Renal cortex interstitium (tissue), 11 donors: Measurements from ENCODE around the gene PINK1. TPM values are rescaled to one million over a fixed set of nuclear protein-coding genes. Genes with fewer than 3 reads are reported as not detected.
"Not testable (repeated sequence)": the region's sequence is repeated elsewhere in the genome, so short reads cannot be mapped to it uniquely, and the experiment has no call there.

Source experiments
- DNase-seq, 11 donors: peaks; one replicate each; pipeline ENCODE4 v3.0.0-alpha.2; 2013; ENCODE audit warnings: low read depth in 9 of 11, low spot score in 4 of 11; ENCODE audit errors: extremely low read depth in 1 of 11
- polyA plus RNA-seq, 3 donors: library from polyadenylated mRNA; unstranded; fragments of 120-200 nt; gene quantifications; one replicate each; pipeline ENCODE4 v1.2.1, GENCODE V29; 2013; ENCODE audit not compliant: insufficient read length in 3 of 3

Gene PINK1
- polyA plus RNA-seq, 3 donors, result 63.7 to 79.6 (median 69.3) TPM

DNA sequence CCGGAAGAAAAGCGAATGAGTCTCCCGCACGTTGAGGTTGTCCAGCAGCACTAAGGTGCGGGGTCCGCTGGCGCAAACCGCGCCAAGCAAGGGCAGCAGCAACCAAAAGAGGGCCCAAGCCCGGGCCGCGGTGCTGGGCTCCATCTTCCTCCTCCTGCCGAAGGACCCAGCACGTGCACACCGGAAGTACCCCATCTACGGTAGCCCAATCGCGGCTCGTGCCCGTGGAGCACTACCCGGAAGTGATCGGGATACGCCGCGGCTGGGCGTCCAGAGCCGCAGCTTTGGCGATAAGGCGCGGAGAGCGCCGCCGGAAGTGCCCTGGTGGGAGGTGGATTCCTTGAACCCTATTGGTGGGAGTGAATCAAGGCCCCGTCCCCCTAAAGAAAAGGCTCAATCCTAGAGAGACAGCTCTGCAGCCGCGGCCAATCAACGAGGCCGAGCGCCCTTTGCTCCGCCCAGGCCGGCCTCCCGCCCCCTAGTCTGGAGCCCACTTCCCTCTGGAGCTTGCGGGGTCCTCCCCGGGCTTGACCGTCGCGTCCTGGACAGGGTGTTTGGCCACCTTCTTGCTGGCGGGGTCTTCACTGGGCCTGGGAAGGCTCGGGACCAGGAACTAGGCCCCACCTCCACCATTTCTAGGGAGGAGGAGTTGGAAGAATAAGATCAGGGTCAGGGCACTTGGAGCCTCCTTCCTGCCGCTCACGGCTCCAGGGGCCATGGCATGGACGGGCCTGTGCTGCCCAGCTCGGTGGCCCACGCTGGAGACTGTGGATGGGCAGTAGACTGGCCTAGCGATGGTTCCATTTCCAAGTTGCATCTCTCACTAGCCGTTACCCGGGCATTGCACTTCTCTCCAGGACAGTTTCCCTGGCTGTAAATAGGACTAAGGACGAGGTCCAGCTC is 28.2 kb downstream of the PINK1 start, which contains the start of gene DDOST:
Gene DDOST, minus strand, starts transcription at position 163 of the 903 bp plus-strand sequence. Its CDS starts 19 bp downstream, at position 144.
- peak; percentile 91 to 98 (median 95) for DNase-seq

DNA sequence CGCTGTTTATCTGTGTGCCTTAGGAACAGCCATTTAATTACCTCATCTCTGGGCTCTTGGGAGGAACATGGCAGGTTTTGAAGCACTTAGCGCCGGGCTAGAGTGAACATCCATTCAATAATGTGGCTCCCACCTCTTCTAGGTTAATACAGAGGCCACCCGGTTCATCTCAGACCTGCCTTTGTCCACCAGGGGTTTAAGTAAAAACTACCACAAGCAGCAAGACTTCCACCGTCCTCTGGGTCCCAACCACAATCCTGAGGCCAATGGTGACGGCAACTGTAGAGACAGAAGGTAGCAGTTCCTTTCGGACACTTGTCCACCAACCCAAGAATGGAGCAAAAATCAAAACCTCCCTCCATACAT is 28.8 kb downstream of the PINK1 start:
- no peak for DNase-seq

DNA sequence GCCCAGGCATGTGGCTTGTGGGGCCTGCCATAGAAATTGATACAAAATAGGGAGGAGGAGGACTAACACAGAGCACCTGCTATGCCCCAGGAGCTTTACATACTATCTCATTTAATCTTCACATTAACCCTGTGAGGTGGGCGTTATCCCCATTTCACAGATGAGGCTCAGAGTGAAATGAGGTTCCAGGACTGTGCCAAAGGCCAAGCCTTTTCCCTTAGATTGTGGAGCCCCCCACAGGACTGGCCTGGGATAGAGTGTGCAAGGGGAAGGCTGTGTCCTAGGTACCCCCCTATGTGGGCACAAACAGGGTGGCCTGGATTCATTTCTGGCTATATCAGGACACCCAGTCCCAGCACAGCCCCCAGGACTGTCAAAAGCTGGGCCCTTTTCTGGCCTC is 30.1 kb downstream of the PINK1 start:
- DNase-seq, result no peak

DNA sequence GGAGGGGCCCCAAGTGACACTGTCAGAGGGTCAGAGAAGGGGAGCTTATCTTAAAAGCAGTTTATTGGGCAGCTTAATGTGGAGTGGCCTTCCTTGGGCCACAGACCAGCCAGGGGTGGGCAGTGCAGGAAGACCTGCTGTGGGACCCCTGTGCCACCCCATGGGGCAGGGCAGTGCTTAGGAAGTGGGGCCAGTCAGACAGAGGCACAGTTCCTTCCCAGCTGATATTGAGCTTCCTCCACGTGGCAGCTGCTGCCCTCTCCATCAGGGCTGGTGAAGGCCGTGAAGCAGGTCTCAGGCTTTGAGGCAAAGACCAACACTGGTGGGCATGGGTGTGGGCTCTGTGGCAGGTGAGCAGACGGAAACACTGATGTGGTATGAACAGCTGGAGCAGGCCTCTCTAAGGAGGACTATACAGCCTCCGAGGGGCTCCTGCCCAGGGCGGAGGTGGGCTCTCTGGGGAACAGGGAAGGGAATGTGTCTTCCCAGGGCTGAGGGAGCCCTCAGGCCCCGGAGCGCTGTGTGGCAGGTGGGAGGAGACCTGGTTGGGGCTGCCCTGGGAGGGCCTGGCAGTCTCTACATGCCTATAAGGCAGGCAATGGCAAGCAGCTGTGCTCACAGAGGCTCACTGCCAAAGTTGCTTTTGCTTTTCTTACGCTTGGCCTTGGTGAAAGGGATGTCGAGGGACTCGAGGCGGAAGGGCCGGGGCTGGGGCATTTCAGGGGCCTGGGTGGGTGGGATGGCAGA is 30.9 kb downstream of the PINK1 start:
- DNase-seq, result no peak

DNA sequence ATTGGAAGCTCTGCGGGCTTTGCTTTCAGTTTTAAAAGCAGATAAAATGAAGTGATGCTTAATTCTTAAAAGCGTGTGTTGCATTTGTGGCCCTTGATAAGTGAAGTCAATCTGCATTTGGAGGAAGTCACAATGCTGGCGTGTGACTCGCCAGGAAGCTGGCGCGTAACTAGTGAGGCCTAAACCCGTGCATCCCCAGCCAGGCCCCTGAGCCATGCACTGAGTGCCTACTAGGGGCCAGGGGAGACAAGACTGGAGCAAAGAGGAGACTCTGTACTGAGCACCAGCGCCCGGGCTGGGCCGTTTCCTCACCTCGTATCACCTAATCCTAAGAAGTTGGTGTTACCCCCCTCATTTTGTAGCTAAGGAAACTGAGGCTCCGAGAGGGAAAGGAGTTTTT is 32.5 kb downstream of the PINK1 start:
- DNase-seq, result no peak

DNA sequence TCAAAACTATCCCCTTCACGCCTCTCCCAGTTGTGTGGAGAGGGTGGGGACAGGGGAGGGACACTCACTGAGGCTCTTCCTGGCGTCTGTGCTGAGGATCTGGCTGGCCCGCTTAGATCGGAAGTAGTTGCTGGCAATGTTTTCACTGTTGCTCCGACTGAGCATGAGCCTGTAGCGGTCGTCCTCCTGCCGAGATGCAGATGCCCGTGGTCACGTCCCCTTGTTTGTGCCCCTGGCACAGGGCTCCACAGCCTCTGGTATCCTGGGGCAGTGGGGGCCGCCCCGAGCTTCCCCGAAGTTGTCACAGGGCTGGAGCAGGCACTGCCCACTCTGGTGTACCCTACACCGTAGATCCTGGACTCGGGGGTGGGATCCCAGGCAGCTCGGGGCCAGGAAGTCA is 32.9 kb downstream of the PINK1 start:
- DNase-seq, result no peak

DNA sequence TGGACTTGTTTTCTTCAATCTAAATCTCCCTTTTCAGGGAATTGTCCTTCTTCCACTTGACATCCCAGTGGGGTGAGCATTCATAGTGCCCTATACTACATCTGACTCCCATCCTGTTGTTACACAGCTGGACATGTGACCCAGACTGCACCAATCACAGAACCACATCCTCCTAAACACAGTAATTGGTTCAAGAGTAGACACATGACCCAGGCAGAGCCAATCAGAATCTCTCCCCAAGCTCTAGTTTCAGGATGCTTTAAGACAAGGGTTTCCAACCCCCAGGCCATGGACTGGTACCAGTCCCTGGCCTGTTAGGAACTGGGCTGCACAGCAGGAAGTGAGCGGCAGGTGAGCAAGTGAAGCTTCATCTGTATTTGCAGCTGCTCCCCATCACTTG is 33.5 kb downstream of the PINK1 start:
- no peak for DNase-seq

DNA sequence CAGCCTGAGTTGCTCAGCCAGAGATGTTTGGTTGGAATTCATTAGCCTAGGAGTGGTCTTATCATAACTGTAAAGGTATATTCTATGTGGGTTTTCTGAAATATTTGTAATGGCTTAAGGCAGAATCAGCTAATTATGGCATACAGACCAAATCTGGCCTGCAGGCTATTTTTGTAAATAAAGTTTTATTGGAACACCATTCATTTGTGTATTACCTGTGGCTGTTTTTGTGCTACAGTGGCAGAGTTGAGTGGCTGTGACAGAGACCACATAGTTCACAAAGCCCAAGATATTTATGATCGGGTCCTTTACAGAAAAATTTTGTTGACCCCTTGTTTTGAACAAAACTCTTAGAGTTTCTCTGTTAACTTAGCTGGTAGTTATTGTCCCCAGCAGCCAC is 35.3 kb downstream of the PINK1 start:
- DNase-seq, result no peak

DNA sequence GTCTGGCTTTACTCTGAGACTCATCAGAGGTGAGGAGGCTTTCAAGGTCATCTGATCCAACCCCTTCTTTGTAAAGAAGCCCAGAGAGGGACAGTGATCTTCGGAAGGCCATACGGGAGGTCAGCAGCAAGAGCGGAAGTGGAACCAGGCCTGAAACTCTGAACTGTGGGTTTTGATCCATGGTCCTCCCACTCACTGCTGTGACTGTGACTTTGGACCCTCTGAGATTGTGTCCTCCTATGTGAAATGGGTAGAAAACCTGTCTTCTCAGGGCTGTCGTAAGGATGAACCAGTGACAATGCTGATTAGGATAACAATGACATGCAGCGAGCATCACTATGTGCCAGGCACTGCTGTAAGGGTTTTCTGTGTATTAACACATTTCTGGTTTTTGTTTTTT is 37.7 kb downstream of the PINK1 start:
- no peak for DNase-seq

DNA sequence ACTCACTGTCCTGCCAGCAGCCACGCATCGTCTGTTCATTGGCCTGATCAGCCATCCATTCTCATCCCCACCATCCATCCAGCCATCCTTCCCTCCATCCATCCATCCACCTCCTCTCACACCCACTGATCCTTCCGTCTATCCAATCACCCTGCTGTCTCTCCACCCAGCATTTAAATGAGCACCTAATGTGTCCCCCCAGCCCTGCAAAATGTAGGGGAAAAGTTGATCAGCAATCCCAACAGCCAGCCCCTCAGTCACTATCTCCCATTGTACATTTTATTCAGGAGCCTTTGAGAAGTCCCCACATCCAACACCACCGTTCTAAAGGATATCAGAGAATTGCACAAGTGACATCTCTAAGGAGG is 39.0 kb downstream of the PINK1 start:
- no peak for DNase-seq

DNA sequence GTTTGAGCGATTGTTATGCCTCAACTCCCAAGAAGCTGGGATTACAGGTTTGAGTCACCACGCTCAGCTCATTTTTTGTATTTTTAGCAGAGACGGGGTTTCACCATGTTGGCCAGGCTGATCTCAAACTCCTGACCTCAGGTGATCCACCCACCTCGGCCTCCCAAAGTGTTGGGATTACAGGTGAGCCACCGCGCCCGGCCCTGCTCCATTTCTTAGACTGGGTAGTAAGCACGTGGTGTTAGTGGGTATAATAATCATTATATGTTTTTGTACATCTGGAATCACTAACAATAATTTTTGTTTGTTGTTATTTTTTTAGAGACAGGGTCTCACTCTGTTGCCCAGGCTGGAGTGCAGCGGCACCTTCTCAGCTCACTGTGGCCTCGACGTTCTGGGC is 40.4 kb downstream of the PINK1 start:
- DNase-seq, result not testable (repeated sequence)

DNA sequence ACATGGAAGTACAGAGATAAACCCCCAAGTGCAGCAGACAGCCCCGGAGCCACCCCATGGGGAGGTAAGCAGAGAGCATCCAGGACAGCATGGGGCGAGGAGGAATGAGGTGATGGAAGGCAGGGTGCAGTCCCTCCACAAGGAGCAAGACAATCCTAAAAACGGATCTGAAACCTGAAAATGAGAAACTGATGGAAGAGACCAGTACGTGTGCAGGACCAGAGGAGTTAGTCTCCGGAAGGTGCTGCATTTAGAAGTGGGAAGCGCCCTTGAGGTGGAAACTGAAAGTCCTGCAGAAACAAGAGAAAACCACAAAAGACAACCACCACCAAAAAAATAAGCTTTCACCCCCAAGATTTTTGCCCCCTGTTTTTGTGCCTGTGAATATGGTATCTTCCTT is 45.3 kb downstream of the PINK1 start:
- DNase-seq, result no peak

DNA sequence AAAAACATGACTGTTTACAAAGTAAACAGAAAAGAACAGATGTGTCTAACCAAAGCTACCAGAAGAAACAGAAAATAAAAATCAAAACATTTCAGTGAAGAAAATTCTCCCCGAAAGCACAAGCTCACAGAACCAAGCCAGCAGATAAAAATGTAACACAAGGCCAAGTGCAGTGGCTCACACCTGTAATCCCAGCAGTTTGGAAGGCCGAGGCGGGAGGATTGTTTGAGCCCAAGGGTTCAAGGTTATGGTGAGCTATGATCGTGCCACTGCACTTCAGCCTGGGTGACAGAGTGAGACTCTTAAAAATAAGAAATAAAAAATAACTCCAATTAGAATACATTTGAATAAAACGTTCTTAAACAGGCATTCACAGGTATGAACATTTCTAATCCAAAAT is 47.0 kb downstream of the PINK1 start:
- DNase-seq, result no peak

DNA sequence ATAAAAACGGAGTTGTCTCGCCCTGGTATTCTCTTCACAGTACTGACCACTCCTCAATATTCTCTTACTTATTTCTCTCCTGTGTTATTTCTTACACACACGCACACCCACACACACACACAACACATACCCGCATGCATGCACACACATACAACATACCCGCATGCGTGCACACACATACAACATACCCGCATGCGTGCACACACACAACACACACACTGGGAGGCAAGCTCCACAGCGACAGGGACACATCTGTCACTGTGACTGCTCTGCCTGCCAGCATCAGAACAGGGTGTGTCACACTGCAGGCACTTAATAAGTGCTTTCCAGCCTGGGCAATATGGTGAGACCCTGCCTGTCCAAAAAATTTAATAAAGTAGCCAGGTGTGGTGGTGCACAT is 48.7 kb downstream of the PINK1 start:
- no peak for DNase-seq

DNA sequence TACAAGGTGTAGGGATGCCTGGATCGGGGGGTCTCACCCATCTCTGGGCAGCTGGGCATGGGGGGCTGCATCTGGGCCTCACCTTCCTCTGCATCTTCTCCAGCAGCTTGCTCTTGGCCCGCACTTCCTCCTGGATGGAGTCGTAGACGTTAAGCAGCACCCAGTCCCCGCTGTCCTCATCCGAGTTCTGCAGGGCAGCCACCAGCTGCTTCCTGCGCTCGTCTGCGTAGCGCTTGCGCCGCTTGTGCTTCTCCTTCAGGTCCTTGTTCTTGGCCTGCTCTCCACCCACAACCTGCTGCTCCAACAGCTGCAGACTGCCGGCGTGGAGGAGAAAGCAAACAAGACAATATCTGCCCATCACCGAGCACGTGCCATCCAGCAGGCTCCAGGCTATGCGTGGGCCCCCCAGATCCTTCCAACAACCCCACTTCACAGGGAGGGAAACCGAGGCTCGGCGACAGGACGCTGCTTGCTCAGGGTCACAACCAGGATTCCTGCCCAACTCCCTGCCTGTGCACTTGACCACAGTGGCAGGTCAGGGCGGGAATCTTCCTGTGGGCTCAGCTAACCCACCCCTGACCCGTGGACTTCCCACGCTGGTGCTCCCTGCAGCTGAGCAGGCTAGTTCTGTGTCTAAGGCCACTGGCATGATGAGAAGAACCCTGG is 49.4 kb downstream of the PINK1 start:
- DNase-seq, result no peak

DNA sequence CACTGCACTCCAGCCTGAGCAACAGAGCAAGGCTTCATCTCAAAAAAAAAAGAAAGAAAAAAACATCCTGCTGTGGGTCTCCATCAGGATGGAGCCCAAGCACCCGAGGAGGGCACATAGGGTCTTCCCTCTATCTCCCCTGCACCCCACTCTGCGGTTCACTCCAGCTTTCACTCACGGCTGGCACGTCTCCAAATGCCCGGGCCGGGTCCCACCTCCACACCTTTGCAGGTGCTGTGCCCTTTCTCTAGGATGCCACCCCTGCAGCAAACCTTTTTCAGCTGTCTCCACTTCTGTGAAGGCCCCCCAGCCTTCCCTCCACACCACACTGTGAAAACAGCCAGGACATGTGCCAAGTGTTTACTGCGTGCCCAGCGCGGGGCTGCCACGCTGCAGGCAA is 50.4 kb downstream of the PINK1 start:
- DNase-seq, result no peak

DNA sequence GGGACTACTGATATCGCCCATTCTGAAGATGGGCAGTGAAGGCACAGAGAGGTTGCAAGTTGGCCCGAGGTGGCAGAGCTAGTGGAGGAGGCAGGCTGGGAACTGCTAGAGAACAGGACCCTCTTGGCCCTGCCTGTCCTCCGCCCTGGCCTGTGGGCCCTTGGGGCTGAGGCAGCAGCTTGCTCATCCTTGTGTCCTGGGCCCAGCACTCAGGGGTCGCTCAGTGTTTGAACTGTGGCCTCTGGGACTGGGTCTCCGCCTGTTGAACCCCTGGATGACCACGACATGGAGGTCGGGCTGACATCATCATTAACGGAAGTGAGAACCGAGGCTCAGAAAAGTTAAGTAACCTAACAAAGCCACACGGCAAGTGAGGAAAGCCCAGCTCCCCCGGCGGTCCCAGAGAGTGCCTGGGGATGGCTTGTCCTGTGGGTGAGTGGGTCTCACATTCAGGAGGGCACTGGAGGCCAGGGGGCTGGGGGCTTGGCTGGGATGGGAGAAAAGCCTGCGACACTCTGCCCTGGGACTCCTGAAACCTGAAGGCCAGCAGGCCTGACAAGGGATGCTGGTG is 50.9 kb downstream of the PINK1 start:
- DNase-seq, result no peak

DNA sequence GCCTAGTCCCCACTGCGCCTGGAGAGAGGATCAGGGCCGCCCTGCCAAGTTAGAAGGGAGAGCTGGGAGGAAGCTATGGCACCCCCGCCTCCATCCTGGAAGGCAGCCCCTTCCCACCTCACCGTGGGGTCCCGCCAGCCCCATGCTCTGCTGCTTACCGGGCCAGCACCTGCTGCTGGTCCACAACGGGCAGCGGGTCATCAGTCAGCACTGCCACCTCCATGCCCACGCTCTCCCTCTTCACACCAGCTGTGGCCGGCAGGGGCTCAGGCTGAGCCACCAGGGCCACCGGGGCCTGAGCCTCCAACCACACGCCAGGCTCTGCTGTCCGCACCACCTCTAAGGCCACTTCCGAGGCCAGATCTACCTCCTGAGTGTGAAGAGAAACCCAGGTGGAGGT is 51.4 kb downstream of the PINK1 start:
- no peak for DNase-seq

DNA sequence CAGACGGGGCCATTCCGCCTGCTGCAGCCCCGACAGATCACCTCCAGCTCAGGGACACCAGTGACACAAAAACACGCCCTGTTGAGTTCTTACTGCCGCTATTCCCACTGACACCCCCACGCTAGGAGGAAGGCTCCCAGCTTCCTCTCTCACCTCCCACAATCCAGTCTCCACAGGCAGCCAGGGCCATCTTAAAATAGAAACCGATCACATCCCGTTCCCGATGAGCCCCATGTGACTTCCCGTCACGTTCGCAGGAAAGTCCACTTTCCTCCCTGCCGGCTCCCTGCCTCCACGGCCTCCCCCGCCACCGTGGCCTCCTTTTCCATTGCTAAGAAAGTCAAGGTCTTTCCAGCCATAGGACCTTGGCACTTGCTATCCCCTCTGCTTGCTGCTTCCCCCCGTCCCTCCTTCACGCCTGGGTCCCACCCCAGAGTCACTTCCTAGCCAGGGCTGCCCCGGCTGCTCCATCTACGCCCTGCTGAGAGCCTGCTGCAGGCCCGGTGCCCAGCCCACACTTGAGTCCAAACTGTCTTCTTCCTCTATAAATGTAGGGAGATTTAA is 51.9 kb downstream of the PINK1 start:
- no peak for DNase-seq
